GM19023 (cell line): Measurements from ENCODE around the gene TEX13D.
"Not testable (repeated sequence)": the region's sequence is repeated elsewhere in the genome, so short reads cannot be mapped to it uniquely, and the experiment has no call there.

Source experiments
- ATAC-seq: cut with Tn5 transposase; IDR thresholded peaks from one replicate; pipeline ENCODE4 v1.9.1; 2021; ENCODE audit warnings: mild to moderate bottlenecking, moderate library complexity; ENCODE audit not compliant: unreplicated experiment

The TEX13D gene

DNA sequence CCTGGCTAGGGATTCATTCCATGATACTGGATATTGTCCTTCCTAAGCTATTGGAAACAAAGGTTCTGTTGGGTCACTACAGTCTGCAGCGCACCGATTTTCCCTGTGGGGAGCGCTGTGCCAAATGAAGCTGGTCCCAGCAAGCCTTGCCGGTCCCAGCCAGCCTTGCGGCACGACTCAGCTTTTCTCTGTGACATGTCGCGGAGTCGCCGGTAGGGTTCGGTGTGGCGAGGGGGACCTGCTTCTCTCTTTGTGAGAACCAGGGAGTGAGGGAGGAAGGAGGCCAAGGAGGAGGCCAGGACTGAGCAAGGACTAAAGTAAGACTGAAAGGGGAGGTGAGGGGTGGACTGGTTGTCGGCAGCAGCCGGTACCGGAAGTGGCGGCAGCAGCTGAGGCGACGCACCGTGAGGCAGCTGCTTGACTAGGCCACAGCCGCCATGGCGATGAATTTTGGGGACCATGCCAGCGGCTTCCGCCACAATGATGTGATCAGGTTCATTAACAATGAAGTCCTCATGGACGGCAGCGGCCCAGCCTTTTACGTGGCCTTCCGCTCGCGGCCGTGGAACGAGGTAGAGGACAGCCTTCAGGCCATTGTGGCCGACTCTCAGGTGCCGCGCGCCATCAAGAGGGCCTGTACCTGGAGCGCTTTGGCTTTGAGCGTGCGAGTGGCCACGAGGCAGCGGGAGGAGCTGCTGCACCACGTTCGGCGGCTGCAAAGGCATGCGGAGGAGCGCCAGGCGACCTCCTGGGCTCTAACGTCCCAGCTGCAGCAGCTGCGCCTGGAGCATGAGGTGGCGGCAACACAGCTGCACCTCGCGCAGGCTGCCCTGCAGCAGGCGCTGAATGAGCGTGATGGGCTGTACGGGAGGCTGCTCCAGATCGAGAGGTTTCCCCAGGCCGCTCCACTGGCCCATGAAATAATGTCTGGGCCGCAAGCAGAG lies at the start of gene TEX13D:
Gene TEX13D, plus strand, starts transcription at position 180 of the 944 bp plus-strand sequence. Its CDS starts 258 bp downstream, at position 438.
- no peak for ATAC-seq

DNA sequence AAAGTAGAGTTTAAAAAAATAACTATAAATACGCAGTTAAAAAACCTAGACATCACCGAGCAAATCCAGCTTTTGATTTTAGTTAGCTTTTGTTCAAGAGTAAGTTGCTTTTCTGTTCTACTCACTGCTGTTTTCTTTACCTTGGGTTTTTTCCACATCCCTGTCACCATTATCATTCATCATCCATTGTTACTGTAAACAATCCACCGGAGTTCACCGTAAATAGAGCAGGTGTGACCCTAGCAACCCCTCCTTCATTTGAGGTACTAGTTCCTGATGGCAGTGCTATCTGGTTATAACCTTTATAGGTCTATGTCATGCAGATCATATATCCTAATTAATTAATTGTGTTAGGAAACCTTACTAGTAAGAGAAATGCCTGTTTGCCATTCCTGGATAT lies 43.0 kb upstream of the TEX13D start:
- ATAC-seq, result no peak

DNA sequence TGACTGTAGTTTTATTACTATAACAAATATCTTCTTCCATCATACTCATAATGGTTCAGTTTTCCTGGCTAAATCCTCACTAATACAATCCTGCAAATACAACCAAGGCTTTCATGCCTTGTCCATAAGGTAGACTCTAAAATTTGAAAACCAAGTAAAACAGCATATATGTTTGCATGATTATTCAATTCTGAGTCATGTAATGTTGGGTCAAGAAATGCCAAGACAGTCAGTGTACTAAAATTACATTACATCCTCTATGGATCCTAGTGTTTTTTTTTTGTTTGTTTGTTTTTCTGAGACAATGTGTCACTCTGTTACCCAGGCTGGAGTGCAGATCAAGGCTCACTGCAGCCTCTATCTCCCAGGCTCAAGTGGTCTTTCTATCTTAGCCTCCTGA lies 38.6 kb upstream of the TEX13D start:
- ATAC-seq, result no peak

DNA sequence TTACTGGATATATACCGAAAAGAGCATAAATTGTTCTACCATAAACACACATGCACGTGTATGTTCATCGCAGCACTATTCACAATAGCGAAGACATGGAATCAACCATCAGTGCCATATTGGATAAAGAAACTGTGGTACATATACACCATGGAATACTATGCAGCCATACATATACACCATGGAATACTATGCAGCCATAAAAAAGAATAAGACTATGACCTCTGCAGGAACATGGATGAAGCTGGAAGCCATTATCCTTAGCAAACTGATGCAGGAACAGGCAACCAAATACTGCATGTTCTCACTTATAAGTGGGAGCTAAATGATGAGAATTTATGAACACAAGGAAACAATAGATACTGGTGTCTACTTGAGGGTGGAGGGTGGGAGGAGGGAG lies 33.1 kb upstream of the TEX13D start:
- ATAC-seq, result not testable (repeated sequence)

DNA sequence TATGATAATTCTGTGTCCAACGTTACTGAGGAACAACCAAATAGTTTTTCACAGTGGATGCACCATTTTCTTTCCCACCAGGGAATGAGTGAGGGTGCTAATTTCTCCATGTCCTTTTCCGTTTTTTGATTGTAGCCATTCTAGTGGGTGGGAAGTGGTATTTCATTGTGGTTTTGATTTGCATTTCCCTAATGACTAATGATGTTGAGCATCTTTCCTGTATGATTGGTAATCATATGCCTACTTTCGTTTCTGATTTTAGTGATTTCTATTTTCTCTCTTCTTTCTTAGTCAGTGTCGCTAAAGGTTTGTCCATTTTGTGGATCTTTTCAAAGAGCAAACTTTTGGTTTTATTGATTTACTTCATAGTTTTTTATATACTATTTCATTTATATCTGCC lies 32.1 kb upstream of the TEX13D start:
- no peak for ATAC-seq

DNA sequence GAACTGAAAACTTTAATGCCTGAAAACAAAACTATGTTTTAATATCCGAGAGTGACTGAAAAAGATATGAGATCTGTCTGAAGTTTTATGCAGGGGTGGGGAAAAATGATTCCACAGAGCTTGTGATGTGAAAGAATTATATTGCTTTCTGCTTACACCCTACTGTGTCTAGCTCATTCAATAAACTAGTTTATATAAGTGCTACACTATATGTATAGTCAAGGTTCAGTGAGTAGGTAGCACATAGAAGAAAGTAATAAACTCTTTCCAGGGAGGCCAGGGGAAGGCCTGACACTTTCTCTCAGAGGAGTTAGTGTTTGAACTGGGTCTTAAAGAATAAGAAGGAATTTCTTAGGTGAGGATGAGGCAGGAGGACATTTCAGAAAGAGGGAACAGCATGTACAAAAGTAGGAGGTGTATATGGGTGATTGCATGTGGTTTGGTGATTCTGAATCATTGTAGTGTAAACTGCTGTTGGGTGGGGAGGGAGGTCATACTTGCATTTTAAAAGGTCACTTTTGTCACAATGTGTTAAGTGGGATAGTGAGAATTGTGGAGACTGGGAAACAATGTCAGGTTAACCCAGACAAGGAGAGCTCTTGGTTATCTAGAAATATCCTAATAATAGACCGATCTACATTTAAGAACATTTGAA lies 25.1 kb upstream of the TEX13D start:
- no peak for ATAC-seq

DNA sequence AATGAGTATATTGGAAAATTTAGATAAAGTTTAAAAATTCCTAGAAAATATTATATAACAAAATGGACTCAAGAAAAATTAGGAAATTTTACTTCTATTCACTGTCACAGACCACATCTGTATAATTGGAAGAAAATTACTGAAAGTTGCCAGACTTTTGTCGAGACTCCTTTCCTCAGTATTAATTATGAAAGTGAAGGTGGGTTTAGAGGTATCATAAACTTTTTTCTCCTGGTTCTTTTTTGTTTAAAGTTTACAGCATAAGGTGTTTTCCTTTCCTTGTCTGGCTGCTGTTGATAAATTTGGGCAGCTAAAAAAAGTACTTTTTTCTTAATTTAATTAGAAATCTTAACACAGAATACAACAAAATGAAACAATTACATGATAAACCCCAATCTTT lies 6.7 kb upstream of the TEX13D start:
- no peak for ATAC-seq

DNA sequence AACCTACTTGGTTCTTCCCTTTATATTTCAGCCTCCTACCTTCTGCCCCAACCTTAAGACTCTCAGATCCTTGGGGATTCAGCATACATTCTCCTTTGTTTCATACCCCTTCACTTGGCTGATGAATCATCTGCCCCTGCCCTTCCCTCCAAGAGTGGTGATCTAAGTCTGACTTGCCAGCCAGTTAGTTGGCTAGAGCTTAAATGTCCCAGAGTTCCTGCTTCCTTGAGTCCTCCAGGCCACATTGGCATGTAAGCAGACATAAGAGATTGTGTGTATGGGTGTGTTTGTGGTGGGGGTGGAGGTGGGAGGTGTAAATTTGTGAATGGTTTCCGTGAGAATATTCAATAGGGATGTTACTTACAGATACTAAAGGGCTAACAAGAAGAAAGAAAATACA lies 3.7 kb upstream of the TEX13D start:
- no peak for ATAC-seq

DNA sequence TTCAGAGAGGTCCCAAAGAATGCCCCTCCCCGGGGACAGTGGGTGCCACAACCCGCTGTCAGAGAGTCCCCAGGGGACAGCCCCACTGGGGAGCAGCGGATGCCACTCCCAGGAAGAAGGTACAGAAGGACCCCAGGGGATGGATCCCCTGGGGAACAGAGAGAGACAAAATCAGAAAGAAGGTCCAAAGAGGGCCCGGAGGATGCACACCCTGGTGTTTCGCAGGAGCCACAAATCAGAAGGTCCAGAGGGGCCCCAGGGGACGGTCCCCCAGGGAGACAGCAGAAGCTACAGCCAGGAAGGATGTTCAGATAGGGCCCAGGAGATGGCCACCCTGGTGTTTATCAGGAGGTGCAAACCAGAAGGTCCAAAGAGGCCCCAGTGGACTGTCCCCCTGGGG lies 1.4 kb downstream of the TEX13D start:
- ATAC-seq, result no peak

DNA sequence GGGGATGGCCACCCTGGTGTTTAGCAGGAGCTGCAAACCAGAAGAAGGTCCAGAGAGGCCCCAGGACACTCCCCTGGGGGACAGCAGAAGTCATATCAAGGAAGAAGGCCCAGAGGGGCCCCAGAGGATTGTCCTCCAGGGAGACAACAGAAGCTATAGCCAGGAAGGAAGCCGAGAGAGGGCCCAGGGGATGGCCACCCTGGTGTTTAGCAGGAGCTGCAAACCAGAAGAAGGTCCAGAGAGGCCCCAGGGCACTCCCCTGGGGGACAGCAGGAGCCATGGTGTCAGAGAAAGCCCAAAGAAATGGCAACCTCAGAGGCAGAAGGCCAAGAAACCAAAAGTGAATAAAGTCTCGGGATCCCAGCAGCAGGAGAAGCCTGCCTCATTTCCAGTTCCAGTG lies 2.1 kb downstream of the TEX13D start:
- not testable (repeated sequence) for ATAC-seq

DNA sequence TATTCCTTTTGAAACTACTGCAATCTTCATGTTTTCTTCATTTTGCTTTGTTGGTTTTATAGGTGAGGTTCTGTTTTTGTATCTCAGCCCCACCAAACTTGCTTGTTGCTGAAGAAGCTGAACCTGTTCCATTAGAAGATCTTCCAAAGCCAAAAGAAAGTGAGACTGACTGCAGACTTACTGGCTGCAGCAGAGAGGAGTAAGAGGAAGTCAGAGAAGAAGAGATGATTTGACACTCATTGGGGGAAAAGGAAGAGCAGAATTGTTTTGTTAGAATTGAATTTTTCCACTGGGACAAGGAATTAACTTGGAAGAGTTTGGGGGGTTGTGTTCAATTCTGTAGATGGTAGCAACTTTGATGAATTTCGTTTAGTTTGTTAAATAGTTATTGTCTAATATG lies 3.1 kb downstream of the TEX13D start:
- ATAC-seq, result no peak

DNA sequence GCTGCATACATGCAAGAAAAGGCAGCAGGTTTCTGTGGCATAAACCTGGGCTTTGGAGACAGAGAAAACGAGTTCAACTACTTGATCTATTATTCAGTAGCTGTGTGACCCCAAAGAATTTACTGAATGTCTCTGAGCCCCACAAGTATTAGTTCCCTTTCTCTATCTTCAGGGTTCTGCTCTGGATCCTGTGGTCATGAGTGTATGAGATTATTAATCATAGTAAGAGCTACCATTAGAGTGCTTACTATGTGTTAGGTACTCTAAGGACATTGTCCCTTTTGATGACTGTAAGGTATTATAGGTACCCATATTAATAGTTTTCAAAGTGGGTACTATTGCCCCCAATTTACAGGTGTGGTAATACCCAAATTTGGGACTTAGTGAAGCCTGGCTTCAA lies 5.5 kb downstream of the TEX13D start:
- ATAC-seq, result no peak

DNA sequence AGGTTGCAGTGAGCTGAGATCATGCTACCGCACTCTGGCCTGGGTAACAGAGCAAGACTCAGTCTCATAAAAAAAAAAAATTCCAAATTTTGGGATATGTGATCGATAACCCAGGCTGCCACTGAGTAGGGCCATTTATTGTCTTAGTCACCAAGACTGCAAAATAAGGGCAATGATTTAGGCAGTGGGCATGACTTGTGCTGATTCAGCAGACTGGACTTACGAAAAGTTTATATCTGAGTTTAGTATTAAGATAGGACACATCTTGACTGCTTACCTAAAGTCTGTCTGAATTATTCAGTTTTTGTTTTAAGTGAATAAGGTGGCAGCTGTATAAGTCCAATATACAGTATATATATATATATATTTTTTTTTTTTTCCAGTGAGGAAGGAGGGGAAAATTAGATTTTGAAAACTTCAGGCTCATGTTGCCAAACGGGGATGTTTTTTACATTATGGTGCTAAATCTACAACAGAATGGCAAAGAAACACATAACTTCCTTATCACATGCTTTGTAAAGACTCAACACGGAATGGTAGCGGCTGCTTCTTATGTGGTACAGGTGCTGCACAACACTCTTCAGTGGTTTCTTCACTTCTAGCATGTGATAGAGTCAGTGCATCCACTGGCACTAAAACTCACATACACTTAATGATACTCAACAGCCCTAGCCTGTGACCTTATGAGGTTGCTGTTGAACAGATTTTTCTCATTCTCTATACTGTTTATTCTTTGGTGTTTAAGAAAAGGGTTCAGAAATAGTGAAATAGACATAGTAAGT lies 6.5 kb downstream of the TEX13D start:
- ATAC-seq, result no peak

DNA sequence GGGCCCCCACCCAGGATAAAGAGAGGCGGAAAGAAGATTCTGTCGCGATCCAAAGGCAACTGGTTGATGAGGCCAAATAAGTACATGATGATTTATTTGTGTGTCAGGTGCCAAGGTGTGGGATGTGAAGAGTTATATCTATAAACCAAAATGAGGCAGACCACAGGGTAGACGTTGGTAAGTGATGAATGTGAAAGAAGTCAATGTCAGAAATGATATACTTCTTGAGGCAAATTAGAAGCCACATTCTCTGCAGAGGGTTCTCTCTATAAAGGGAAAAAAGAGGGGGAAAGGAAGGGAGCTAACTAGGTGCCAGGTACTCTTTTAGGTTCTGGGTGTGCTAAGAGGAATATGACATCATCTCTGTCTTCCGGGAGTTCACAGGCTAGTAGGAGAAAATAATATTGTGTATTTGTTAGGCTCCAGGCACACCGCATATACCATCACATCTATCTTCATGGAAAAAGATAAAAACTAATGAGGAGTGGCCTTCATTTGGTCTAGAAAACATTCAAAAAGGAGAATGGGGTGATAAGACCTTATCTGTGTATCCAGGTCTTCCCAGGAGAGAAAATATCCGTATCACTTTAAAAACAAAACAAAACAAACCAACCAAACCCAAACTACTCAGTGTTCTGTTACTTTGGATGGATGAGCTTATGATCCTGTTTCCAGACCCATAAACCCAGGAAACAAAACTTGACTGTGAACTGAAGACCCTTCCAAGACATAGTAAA lies 9.1 kb downstream of the TEX13D start:
- no peak for ATAC-seq

DNA sequence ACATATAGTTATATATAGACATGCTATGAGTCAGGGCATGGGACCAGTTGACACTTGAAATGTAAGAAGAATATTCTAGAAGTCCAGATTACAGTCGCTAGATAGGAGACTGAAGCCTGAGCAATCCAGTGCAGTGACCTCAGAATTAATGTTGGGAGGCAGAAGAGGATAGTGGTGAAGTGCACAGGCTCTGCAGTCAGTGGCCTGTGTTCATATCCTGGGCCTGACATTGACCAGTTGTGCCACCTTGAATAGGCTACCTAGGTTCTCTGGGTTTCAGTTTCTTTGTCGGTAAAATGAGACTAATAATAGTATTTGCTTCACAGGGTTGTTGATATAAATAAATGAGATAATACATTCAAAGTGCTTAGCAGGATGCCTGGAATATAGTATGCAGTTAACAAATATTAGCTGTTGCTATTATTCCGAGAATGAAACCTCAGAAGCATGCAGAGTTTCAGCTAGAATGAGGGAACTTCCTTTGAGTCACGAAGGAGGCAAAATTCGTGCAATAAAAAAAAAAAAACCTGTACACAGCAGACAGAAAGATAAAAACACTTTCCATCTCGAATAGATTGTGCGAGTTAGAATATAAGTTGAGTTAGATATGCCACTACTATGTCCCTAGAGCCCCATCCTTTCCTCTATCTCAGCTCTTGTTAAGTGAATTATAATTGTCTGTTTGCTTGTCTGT lies 9.9 kb downstream of the TEX13D start:
- no peak for ATAC-seq

DNA sequence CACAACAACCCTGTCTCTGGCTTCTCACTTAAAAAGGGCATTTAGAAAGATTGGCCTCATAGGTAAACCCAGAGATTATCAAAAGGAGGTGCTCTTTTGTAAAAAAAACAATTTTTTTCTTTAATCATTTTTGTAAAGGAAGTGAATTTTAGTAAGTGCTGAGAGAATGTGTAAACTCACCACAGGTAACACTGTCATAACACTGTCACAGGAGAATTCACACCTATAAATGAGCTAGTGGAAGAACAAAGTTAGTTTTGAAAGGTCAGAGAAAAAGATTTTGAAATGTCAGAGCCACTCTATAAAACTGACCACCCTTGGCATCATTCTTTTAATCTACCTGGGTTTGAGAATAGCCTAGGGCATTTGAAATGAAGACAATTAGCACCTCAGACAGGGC lies 10.6 kb downstream of the TEX13D start:
- ATAC-seq, result no peak

DNA sequence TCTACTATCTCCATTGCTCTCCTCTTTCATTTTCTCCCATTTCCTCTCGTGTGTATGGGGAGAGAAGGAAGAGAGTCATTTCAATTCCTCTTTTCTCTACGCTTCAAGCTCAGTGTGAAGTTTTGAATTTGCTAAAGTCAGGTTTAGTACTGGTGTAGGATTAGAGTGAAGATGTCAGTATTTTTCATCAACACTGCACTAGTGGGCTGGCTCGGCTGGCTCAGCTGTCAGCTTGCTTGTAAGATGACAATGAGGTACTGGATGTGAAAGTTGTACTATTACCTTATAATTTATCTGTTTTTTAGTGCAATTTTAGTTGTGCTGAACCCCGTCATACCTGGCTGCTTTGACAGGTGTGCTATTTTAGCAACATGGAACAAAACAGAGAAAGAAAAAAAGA lies 11.8 kb downstream of the TEX13D start:
- ATAC-seq, result no peak

DNA sequence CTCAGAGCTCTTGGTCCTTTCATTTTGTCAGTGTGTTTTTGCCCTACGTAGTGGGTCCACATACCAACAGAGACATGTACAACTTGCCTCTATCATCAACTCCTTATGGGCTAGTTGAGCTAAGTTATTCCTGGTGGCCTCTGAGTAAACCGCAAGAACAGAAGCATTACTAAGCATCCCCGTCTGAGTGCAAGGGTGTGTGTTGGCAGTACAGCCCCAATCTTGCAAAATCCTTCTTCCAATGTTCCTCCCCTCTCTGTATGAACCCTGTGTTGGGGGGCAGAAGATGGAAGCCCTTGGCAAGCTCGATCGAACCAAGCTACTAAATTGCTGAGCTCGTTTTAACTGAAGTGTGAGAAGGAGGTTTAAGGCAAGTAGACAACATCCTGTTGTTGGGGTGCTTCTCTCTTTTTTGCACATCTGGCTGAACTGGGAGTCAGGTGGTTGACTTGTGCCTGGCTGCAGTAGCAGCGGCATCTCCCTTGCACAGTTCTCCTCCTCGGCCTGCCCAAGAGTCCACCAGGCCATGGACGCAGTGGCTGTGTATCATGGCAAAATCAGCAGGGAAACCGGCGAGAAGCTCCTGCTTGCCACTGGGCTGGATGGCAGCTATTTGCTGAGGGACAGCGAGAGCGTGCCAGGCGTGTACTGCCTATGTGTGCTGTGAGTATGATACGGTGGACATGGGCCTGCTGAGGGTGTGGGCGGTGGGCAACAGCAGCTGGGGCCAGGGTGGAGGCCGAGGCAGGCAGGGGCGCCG lies 13.8 kb downstream of the TEX13D start, which contains the start of gene SH2D1A:
Gene SH2D1A, plus strand, starts transcription at position 447 of the 760 bp plus-strand sequence. Its CDS starts 80 bp downstream, at position 527.
- no peak for ATAC-seq

DNA sequence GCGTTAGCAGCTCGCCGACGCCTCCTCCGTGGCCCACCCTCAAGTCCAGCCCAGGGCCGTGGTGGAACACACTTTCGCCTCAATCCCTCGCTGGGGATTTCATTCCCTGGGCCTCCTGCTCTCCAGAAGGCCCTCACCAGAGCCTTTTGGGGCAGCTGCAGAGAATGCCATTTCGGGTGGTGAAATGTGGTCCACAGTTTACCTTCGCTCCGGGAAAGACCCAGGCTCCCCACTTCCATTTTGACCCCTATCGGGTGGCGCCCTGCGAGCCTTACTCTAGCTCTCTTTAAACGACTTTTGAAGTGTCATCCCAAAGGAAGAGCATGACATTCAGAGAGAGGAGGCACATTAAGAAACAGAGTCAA lies 14.4 kb downstream of the TEX13D start:
- no peak for ATAC-seq
